Prostate gland (tissue), 2 donors: ENCODE results near the gene ACAP2.
"Not testable (repeated sequence)": the region's sequence is repeated elsewhere in the genome, so short reads cannot be mapped to it uniquely, and the experiment has no call there.

Source experiments
- POLR2AphosphoS5 ChIP-seq: sonication (generic); formaldehyde crosslinking; IDR thresholded peaks from one replicate; pipeline ENCODE4 v1.6.1; 2017; ENCODE audit warnings: antibody characterized with exemption
- TF ChIP-seq, protein P1 (sequence below), 4 experiments: fragments of 200-600 bp in 2 of 4; fragments of 450-650 bp in 2 of 4; sonication (generic) in 2 of 4; IDR thresholded peaks; 1 replicate in 3 of 4; 2 replicates in 1 of 4; pipeline ENCODE4 v1.5.1; 2016 to 2019; ENCODE audit warnings: antibody characterized with exemption in 4 of 4, mild to moderate bottlenecking in 2 of 4, moderate library complexity in 2 of 4

DNA sequence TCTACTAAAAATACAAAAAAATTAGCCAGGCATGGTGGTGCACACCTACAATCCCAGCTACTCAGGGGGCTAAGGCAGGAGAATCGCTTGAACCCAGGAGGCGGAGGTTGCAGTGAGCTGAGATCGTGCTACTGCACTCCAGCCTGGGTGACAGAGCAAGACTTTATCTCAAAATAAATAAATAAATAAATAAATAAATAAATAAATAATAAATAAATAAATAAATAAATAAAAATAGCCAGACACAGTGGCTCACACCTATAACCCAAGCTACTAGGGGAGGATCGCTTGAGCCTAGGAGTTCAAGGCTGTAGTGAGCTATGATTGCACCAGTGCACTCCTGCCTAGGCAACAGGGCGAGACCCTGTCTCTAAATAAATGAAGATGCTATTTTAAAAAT is 152.2 kb downstream of the ACAP2 start:
- TF ChIP-seq, protein P1, sequence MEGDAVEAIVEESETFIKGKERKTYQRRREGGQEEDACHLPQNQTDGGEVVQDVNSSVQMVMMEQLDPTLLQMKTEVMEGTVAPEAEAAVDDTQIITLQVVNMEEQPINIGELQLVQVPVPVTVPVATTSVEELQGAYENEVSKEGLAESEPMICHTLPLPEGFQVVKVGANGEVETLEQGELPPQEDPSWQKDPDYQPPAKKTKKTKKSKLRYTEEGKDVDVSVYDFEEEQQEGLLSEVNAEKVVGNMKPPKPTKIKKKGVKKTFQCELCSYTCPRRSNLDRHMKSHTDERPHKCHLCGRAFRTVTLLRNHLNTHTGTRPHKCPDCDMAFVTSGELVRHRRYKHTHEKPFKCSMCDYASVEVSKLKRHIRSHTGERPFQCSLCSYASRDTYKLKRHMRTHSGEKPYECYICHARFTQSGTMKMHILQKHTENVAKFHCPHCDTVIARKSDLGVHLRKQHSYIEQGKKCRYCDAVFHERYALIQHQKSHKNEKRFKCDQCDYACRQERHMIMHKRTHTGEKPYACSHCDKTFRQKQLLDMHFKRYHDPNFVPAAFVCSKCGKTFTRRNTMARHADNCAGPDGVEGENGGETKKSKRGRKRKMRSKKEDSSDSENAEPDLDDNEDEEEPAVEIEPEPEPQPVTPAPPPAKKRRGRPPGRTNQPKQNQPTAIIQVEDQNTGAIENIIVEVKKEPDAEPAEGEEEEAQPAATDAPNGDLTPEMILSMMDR (IDR thresholded peaks at IDR 0.05) = not testable (repeated sequence)
- not testable (repeated sequence) for TF ChIP-seq POLR2AphosphoS5
